Measurements from ENCODE around the gene MAPK8.

The MAPK8 gene

DNA sequence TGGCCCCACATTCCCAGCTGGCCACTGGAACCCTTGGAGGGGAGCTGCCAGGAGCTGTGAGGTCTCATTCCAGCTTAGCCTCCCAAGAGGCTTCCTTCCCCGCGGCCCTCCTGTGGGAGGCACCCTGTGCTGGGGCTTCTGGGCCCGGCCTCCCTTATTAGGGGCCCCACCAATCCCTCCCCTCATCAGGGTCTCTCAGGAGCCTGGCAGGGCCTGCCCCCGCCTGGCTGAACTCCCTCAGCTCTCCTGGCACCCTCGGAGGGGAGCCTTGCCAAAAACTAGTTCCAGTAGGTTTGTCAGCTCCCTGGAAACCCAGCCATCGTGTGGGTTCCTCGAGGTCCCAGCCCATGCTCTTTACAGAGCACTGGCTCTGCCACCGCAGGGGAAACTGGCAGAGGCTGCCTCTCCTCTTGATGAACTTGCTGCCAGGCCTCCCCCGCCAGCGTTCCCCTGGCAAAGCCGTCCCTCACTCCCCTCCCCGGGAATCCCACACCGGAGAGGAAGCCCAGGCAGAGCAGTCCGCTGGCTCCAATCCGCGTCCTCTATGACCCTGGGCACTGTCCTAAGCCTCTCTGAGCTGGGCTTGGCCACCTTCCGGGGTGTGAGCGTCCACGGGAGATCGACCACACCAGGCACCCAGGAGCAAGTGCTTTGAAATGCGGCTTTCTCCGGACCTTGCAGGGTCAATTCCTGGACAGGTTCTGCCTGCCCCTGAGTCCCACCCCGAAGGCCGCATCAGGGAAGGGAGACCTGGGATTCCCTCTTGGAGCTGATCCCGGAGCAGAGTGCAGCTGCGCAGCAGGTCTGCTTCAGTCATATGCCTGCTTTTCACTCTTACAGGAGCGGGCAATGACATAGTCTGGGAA is 158.6 kb downstream of the MAPK8 start:
- DNase-seq = peak; percentile 70

DNA sequence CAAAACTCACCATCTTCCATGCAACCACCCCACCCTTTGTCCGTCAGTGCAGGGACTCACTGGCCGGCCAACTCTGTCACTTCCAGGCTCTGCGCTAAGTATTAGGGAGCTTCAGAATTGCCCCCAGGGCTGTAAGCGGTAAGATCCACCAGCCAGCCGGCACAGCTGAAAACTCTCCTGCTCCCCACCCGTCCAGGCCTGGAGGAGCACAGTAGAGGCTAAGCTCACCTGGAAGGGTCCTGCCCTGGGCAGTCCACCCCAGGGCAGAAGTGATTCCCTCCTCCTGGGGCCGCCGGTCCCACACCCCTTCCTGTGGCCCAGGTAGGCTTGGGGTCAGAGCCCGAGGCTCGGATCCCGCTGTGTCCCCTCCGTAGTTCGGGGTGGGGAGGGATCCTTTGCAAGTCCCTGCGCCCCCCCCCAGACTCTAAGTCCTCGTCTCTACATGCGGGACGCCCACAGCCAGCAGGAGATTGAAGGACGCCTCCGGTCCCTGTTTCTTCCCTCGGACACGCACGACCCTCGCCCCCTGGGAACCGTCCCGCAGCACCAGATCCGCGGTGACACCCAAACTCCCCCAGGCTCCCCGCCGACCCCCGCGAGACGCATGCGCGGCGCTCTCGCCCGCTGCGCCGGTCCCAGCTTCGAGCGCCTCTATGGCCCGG is 159.5 kb downstream of the MAPK8 start:
- DNase-seq = no peak

DNA sequence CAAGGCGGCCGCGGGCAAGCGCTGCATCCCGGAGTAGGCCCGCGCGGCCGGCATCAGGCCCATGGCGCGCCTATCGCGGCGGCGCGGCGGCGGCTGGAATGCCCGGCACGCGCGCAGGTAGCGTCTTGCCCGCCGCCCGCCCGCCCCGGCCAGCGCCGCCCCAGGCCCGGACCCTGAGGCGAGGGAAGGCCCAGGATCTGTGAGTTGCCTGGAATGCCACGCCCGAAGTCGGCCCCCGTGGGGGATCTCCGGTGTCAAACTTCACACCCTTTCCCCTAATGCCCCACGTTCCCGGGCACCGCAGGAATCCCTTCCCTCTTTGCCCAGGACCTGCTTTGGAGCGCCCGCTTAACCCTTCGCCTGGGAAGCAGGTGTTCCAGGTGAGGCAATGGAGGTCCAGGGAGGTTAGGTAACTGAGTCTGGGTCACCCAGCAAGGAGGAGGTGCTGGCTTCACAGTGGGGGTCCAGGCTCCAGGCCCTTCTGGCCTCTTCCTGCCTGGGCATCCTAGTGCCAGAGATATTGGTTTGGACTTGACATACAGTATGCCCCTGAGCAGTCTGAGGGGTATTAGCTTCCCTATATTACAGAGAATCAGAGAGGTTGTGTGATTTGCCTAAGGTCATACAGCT is 160.2 kb downstream of the MAPK8 start:
- no peak for DNase-seq

DNA sequence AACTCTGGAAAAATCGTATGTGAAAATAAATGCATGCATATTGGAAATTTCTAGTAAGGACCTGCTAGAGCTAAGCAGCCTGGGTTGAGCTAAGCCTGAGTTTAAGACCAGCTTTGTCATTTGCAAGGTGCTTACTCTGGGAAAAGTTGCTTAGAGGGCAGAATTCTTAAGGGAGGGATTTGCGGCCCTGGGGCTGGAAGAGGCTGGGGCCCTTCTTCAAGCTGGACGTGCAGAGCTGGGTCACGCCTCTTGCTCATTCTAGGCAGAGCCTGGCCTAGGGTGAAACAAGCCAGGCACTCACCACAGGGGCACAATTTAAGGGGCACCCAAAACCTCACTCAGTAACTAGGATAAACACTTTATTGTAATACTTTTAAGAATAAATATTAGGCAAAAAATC is 161.2 kb downstream of the MAPK8 start:
- no peak for DNase-seq

DNA sequence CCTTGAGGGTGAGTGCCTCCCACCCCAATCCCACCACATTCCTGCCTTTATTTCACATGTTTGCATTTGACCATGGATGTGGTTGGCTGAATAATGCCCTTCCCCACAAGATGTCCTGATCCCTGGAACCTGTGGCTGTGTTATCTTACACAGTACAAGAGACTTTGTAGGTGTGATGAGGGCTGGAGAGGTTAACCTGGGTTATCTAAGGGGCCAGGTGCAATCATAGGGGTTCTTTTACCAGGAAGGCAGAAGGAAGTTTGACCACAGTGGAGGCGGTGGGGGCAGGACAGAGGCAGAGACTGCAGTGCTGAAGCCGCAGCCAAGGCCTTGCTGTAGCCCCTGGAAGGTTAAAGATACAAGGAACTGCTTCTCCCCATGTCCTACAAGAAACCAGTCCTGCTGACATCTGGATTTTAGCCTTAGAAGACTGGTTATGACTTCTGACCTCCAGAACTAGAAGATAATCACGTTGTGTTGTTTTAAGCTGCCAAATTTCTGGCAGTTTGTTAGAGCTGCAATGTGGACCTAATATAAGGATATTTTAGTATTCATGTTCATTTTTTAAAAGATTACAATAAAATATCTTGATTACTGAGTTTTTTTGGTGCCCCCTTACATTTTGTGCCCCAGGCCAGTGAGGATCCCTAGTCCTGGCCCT is 161.8 kb downstream of the MAPK8 start:
- DNase-seq = no peak

DNA sequence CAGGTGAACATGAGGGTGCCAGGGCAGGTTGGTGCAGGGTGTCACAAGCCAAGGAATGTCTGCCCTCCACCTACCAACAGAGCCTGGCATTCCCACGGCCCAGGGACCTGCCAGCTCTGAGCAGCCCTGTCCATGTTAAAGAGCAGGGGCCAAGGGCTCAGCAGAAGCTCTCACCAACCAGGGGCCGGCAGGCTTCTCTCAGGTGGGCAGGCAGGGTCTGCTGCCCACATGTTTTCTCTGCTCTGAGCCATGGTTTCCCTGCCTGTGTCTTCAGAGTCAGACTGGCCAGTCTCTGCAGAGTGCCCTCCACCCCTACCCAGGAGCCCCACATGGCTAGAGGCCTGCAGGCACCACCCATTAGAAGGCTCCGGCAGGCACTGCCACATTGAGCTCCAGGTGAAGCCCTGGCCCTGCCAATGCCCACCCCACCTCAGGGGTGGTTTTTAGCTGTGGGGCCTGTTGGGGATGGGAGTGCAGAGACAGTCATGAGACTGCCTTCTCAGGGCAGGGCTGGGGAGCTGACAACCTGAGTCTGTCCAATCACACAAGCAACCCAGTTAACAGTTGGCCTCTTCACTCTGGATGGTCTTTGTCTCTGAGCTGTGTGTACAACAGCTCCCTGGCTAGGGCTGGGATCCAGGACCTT is 162.5 kb downstream of the MAPK8 start:
- no peak for DNase-seq

DNA sequence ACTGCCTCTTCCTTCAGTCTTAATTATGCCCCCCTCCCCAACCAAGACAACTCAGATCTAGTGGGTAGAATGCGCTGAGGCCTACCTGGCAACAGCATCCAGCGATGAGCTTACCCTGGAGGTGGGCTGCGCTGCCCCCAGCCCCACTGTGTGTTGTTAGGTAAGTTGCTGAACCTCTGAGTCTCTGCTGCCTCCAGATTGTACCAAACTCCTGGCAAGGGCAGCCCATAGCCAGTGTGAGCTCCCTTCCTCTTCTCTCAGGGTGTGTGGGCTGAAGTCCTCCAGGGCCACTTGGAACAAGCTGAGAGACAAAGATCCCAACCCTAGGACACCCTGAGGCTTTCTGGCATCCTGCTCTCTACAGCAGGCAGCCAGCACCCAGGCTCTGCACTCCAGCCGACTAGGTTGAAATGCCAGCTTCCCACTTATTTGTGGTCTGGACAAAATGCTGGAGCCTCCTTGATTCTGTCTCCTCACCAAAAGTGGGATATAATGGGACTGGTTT is 163.1 kb downstream of the MAPK8 start:
- no peak for DNase-seq

DNA sequence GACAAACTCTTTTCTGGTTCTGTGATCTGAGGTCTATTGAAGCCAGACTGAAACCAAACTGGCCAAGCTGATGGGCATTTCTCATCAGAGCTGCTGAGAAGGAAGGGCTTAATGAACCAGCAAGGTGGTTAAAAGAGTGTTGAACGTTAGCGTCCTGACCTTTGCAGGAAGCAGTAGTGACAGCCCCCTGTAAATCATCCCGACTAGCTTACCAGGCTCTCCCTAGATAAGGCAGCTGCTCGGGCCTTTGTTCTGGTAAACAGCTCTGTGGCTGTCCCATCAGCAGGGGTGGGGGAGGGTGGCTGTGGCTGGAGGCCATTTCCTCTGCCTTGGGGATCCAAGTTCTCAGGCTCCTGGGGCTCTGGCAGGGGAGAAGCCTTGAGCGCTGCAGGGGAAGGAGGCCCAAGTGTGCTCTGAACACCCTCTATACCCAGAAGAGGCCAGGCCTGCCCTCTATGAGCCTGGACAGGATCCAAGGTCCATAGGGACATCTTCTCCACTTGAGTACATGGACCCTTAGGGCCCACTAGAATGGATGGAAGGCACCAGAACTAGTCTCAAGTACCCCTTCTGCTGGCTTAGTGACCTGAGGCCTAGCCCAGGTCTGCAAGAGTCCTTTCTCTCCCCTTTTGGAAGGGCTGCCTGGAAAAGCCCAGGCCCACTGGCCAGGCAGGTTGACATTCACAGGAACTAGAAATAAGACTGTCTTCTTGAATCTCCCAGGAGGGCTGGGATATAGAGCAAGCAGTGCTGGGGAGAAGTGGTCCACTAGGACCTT is 163.8 kb downstream of the MAPK8 start:
- DNase-seq = no peak

DNA sequence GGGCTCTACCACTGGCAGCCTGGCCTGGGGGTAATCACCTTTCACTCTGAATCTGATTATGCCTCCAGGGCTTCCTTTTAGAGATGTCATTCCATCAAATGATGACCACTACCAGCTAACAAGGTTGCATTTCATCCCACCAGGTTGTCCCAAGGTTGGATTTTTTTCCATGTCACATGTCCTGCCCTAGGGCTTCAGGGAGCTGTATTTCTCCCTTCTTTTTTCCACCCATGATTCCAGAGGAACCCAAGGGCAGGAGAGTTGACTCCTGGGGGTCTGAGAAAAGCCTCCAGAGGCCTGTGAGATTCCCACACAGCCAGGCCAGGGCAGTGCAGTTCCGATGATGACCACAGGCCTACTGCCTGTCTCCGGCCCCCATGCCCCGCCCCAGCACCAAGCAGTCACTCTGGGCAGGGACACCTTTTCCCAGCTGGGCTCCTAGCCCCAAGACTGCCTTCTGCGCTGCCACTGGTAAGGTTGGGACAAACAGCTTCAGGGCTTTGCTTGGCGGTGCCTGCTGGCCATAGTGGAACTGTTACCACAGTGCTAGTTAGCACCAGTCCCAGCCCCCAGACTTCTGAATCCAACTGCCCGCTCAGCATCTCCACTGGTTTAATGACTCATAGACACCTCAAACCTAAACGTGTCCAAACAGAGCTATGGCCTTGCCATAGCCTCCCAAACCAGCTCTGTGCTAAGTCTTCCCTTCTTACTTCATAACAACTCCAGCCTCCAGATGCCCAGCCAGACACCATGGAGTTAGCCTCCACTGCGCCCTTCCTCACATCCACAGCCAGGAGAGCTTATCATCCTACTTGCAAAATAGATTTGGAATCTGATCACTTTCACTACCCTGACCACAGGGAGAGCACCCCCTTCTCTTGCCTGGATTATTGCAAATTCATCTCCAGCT is 164.7 kb downstream of the MAPK8 start:
- no peak for DNase-seq

DNA sequence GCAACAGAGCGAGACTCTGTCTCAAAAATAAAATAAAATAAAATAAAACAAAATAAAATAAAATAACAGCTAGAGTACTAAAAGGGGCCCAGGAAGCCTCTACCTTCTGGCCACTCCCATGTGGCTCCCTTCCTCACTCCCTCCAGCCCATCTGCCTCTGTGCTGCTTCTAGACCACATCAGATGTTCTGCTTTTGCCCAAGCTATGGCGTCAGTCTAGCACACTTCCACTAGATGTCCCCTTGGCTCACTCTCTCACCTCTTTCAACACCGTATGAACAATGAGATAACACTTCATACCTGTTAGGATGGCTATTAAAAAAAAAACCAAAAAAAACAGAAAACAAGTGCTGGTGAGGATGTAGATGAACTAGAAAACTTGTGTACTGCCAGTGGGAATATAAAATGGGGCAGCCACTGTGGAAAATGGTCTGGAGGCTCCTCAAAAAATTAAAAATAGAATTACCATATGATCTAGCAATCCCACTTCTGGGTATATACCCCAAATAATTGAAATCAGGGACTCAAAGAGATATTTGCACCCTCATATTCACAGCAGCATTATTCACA is 166.1 kb downstream of the MAPK8 start:
- DNase-seq = no peak

DNA sequence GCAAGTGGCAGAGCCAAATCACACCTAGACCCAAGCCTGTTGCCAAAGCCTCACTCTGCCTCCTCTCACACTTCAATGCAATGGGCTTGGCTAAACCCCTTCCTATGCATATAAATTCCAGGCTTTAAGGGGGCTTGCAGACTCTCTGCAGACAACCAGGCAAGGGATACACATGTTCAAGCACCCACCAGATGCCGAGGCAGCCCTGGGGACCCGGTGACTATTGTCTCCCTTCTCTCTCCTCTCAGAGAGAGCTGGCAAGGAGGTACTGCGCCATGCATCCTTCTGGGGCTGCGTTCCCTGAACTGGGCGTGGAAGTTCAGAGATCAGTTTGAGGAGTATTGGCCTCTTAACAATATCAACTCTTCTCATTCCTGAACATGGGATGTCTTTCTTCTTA is 167.2 kb downstream of the MAPK8 start:
- DNase-seq = no peak

DNA sequence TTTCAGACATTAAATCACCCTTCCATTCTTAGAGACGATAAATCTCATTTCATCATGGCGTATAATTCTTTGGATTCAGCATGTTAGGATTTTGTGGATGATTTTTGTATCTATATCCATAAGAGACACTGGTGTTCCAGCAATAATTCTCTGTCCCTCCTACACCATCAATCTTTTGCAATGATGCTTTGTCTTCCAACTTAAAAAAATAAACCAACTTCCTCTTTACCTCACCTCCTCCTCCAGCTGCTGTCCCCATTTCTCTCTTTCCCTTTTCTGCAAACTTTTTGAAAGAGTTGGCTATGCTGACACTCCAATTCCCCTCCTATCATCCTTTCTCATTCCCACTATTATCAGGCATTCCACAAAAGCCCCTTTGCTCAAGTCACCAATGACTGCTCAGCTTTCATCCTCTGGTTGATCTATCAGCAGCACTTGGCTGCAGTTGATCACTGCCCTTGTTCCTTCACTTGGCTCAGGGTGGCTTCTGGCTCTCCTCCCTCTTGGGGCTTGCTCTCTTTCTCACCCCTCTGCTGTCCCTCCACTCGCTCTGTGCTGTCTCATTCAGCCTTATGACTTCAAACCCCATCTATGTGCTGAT is 168.4 kb downstream of the MAPK8 start:
- no peak for DNase-seq

DNA sequence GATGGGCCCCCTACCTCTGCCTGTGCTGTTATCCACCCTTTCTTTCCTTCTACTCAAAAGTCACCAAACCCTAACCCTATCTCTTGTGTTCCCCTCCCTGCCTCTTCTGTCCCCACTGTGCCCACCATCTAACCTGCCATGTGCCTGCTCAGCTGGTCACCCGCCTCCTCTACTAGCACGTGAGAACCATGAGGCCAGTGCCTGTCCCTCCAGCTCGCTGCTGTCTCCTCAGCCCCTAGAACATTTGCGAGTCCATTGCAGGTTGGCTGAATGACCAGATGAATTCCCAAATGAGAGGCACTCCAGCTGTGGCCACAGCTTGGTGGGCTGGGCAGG is 169.4 kb downstream of the MAPK8 start:
- DNase-seq = no peak

DNA sequence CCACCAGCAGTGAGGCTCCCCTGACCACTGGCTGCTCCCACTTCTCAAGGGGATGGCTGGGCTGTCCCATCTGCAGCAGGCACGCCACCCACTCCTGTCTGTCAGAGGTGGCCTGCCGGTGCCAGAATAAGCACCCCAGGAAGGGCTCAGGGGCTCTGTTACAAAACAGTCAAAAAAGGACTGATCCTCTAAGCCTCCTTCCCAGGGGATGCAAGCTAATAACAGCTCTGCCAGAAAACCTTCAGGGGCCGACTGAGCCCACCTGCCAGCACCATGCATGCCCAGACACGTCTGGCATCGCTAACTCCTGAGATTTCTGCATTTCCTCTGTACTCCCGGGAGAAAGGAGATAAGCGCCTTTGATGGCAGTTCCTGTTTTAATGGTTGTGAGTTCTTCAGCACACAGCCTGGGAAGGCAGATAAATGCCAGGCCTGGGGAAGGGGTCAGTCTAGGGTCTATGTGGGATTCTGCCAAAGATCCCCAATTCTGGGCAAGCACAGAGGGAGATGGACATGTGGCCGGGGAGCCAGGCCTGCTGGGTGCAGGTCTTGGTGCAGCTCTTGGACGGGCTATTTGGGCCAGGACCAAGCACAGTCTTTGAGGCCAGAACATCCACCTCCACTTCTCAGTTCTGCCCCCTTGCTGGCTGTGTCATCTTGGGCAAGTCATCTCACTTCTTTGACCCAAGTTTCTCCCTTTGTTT is 170.0 kb downstream of the MAPK8 start:
- no peak for DNase-seq

DNA sequence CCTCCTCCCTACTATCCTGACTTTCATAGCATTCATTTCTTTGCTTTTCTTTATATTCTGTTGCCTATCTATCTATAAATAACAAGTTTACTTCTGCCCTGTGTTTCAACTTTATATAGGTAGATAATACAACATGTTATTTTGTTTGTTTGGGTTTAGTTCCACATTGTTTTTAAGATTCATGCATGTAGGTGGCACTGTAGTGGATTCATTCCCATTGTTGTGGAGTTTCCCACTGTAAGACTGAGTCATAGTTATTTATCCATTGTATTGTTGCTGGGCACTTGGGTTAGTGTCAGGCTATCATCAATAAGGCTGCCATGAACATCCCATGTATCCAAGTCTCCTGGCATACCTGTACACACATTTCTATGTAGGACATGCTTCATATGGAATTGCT is 170.7 kb downstream of the MAPK8 start:
- DNase-seq = no peak

DNA sequence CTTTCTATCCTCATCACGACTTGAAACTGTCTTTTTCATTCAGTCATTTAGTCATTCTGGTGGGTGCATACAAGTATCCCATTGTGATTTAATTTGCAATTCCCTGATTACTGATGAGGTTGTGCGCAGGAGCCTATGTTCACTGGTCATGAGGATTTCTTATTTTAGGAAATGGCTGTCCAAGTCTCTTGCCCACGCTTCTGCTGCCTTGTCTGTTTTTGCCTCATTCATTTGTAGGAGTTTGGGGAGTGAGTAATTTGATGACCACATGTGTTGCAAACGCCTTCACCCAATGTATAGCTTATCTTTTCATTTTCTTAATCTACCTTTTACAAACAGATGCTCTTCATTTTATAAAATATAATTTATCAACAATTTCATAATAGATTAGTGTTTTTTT is 171.1 kb downstream of the MAPK8 start:
- DNase-seq = no peak

DNA sequence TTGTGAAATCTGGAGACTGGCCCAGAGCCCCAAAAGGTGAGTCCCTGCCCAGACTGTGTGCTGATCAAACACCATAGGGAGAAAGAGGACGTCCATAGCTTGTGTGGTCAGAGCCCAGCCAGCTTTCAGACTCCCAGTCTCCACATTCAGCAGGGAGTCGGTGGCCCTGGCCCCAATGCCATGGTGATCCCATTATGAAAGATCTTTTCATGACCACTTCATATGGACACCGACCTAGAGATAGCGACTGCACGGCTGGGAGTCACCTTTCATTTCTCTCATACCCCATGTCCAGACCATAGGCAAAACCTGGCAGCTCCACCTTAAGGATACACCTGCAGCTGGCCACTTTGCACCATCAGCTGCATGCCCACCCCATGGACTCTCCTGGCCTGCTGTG is 172.0 kb downstream of the MAPK8 start:
- no peak for DNase-seq

DNA sequence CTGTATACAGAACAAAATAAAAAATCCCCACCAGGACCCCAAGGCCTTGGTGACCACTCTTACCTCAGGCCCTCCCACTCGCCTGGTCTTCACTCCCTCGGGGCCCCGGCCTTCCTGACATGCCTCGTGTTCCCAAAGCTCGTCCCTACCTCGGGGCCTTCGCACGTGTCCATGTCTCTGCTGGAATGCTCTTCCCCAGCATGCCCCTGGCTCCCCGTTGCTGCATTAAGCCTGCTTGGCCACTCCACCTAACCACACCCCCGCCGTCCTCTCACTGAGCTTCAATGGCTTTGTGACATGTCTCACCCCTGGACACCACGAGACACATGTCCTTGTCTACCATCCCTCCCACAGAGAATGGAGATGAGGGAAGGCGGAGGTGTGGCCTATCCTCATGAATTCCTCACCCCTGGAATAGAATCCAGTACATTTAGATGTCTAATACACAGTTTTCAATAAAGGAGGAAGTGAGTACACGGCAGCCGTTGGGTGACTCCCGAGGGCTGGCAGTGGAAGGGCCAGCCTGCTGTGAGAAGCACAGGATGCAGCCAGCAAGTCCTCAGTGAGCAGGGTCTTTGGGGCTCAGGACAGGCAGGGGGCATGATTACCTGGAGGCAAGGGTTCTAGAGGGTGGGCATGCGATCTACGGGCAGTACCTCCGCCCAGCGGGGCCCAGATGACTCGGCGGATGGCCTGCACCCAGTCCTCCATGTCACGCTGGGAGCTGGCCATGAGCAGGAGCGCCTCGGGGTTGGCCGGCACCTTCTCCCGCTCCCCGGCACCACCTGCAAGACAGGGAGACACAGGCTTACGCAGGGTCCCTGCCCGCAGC is 172.7 kb downstream of the MAPK8 start:
- DNase-seq = no peak

All from NCI-H446 treated with DMSO at 0.1 percent for 48 hours (cell line).